ENCODE measurements around the gene COL24A1.
"Not testable (repeated sequence)": the region's sequence is repeated elsewhere in the genome, so short reads cannot be mapped to it uniquely, and the experiment has no call there.

- not testable (repeated sequence) for TF ChIP-seq POLR2A, CTCF (IDR thresholded peaks at IDR 0.05)
Measured at GRCh38 chr1:85714418-85715114, 442.0 kb downstream of the COL24A1 start.

All from sigmoid colon (tissue), 3 donors.